CD14-positive monocyte (primary cell): ENCODE measurements around the gene SLC36A2. TPM values are rescaled to one million over a fixed set of nuclear protein-coding genes. Genes with fewer than 3 reads are reported as not detected.

Experiments
- DNase-seq, 3 donors: peaks; one replicate each; pipeline ENCODE4 v3.0.0-alpha.2; 2011 to 2022
- H2AFZ ChIP-seq: 2 replicates; pipeline ENCODE4 v1.6.0; 2012; ENCODE audit warnings: mild to moderate bottlenecking, low read depth, low read length, inconsistent platforms; ENCODE audit not compliant: insufficient read depth, poor library complexity, severe bottlenecking
- H3K27ac ChIP-seq, 2 donors: 1 replicate in 1 of 2; 2 replicates in 1 of 2; pipeline ENCODE4 v1.5.1; 2012 to 2013; ENCODE audit warnings: low read length in 2 of 2, control low read depth in 1 of 2, inconsistent platforms in 1 of 2, low read depth in 1 of 2, mild to moderate bottlenecking in 1 of 2
- H3K27me3 ChIP-seq, 2 donors: one replicate each; pipeline versions ENCODE4 v1.6.0 to v1.6.1; 2011 to 2013; ENCODE audit warnings: low read length in 2 of 2; ENCODE audit not compliant: control insufficient read depth in 2 of 2, insufficient read depth in 2 of 2
- H3K36me3 ChIP-seq, 2 donors: replicated peaks in 1 of 2; 1 replicate in 1 of 2; 2 replicates in 1 of 2; pipeline versions ENCODE4 v1.5.1 to v1.6.1; 2012 to 2013; ENCODE audit warnings: low read length in 2 of 2, control low read depth in 1 of 2, inconsistent platforms in 1 of 2, mild to moderate bottlenecking in 1 of 2; ENCODE audit not compliant: insufficient read depth in 2 of 2, control insufficient read depth in 1 of 2
- H3K4me1 ChIP-seq, 2 donors: 1 replicate in 1 of 2; 2 replicates in 1 of 2; pipeline versions ENCODE4 v1.5.1 to v1.6.1; 2012 to 2013; ENCODE audit warnings: low read length in 2 of 2, control low read depth in 1 of 2, inconsistent platforms in 1 of 2, mild to moderate bottlenecking in 1 of 2, moderate library complexity in 1 of 2; ENCODE audit not compliant: insufficient read depth in 2 of 2, control insufficient read depth in 1 of 2
- H3K4me2 ChIP-seq: replicated peaks from 2 replicates; pipeline ENCODE3; 2012; ENCODE audit warnings: low read length, moderate library complexity, mild to moderate bottlenecking; ENCODE audit not compliant: poor library complexity, severe bottlenecking; ENCODE audit errors: extremely low read depth
- H3K4me3 ChIP-seq, 3 experiments: fragments of 200-600 bp in 1 of 3; sonication (generic) in 1 of 3; replicated peaks in 1 of 3; 1 replicate in 2 of 3; 2 replicates in 1 of 3; pipeline ENCODE4 v1.5.1; 2011 to 2013; ENCODE audit warnings: low read length in 3 of 3, mild to moderate bottlenecking in 3 of 3, control low read depth in 2 of 3, low read depth in 2 of 3, inconsistent platforms in 1 of 3, moderate library complexity in 1 of 3
- H3K79me2 ChIP-seq: 2 replicates; pipeline ENCODE4 v1.6.0; 2012; ENCODE audit warnings: mild to moderate bottlenecking, control low read depth, inconsistent platforms, low read length, moderate library complexity; ENCODE audit not compliant: insufficient read depth
- H3K9ac ChIP-seq: 2 replicates; pipeline ENCODE4 v1.6.0; 2017; ENCODE audit warnings: low read length, mild to moderate bottlenecking; ENCODE audit not compliant: insufficient read depth, poor library complexity, severe bottlenecking
- H3K9me3 ChIP-seq, 2 donors: replicated peaks in 1 of 2; 1 replicate in 1 of 2; 2 replicates in 1 of 2; pipeline versions ENCODE4 v1.5.1 to v1.6.1; 2012 to 2013; ENCODE audit warnings: low read length in 2 of 2, control low read depth in 1 of 2; ENCODE audit not compliant: control insufficient read depth in 1 of 2, insufficient read depth in 1 of 2
- H4K20me1 ChIP-seq: 2 replicates; pipeline ENCODE4 v1.6.0; 2012; ENCODE audit warnings: mild to moderate bottlenecking, low read length, control low read depth, moderate library complexity; ENCODE audit not compliant: insufficient read depth
- H3K27ac Mint-ChIP-seq, 7 donors: one replicate each; pipeline ENCODE4 v1.8.0; 2020; ENCODE audit warnings: mild to moderate bottlenecking in 7 of 7, mixed read lengths in 7 of 7, moderate library complexity in 6 of 7, inconsistent platforms in 2 of 7
- H3K27me3 Mint-ChIP-seq, 3 donors: one replicate each; pipeline ENCODE4 v1.8.0; 2021 to 2022; ENCODE audit warnings: low read depth in 3 of 3, mild to moderate bottlenecking in 3 of 3, mixed read lengths in 3 of 3, moderate library complexity in 3 of 3, inconsistent platforms in 1 of 3
- H3K36me3 Mint-ChIP-seq, 2 donors: one replicate each; pipeline ENCODE4 v1.8.0; 2020; ENCODE audit warnings: mixed read lengths in 2 of 2, inconsistent platforms in 1 of 2, mild to moderate bottlenecking in 1 of 2
- H3K4me1 Mint-ChIP-seq: one replicate; pipeline ENCODE4 v1.8.0; 2020; ENCODE audit warnings: mild to moderate bottlenecking, mixed read lengths
- H3K4me3 Mint-ChIP-seq, 2 donors: one replicate each; pipeline ENCODE4 v1.8.0; 2020; ENCODE audit warnings: mild to moderate bottlenecking in 2 of 2, mixed read lengths in 2 of 2, moderate library complexity in 1 of 2
- H3K9me3 Mint-ChIP-seq, 7 donors: one replicate each; pipeline ENCODE4 v1.8.0; 2020 to 2022; ENCODE audit warnings: mixed read lengths in 7 of 7, mild to moderate bottlenecking in 6 of 7, moderate library complexity in 6 of 7, inconsistent platforms in 2 of 7
- WGBS: methylation state at CpG from one replicate; pipeline ENCODE4 v1.1.5; 2013; ENCODE audit warnings: missing lambda C conversion rate; ENCODE audit not compliant: insufficient coverage; 5-methylcytosine and 5-hydroxymethylcytosine counted together
- intact Hi-C, 2 donors: fragments of 100-400 bp; cut with micrococcal nuclease; formaldehyde crosslinking; loops; one replicate each; pipeline versions ENCODE4 v1.15.0 to v1.15.1; 2023
- polyA plus RNA-seq, 3 donors: library from polyadenylated mRNA; depleted of rRNA in 1 of 3; unstranded in 2 of 3; stranded (reverse) in 1 of 3; fragments of 300-500 nt in 2 of 3; fragments of >200 nt in 1 of 3; fragmentation: Illumina TruSeq in 2 of 3; gene quantifications; 1 replicate in 2 of 3; 2 replicates in 1 of 3; pipeline ENCODE4 v1.2.3, GENCODE V29; 2012 to 2021
- TF ChIP-seq, protein P1 (sequence below): fragments of 200-600 bp; IDR thresholded peaks from one replicate; pipeline ENCODE4 v1.8.0; 2022; ENCODE audit warnings: antibody characterized with exemption, mild to moderate bottlenecking

SLC36A2 gene
- polyA plus RNA-seq, 3 donors = not detected

DNA sequence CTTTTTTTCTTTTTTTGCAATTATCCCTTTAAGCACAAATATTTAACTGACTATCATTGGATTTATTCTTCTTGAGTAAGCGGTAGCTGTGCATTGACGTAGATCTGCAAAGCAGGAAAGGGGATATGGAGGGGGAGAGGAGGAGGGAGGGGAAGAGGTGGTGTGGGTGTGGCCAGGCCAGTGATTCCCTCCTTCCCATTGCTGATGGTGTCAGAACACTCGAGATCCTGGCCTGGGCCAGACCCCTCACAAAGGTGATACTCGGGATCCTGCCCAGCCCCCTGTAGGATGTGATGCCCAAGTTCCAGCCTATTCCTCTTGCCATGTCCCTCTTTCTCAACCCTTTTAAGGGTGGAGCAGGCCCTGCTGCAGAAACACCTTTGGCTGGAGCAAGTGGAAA lies 53.7 kb downstream of the SLC36A2 start:
- Histone ChIP-seq H3K27me3 (no peaks in the 10 kb centered on the region), H3K4me2 (no peak overlapping the region), H3K36me3 (no peaks in the 10 kb centered on the region), H4K20me1 (no peaks in the 10 kb centered on the region), H3K9me3 (peaks cover 10 to 12% of the 10 kb centered on the region in 2 donors), H3K27ac (no peak overlapping the region), H3K9ac (no peak overlapping the region), H3K4me1 (peaks cover 17 to 21% of the 10 kb centered on the region in 2 donors), H3K4me3 (no peak overlapping the region), H3K79me2 (no peaks in the 10 kb centered on the region), H2AFZ (no peak overlapping the region)
- H3K4me1 Mint-ChIP-seq = peaks cover 23% of the 10 kb centered on the region
- no peak for DNase-seq
- TF ChIP-seq, protein P1, sequence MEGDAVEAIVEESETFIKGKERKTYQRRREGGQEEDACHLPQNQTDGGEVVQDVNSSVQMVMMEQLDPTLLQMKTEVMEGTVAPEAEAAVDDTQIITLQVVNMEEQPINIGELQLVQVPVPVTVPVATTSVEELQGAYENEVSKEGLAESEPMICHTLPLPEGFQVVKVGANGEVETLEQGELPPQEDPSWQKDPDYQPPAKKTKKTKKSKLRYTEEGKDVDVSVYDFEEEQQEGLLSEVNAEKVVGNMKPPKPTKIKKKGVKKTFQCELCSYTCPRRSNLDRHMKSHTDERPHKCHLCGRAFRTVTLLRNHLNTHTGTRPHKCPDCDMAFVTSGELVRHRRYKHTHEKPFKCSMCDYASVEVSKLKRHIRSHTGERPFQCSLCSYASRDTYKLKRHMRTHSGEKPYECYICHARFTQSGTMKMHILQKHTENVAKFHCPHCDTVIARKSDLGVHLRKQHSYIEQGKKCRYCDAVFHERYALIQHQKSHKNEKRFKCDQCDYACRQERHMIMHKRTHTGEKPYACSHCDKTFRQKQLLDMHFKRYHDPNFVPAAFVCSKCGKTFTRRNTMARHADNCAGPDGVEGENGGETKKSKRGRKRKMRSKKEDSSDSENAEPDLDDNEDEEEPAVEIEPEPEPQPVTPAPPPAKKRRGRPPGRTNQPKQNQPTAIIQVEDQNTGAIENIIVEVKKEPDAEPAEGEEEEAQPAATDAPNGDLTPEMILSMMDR = no peak
- H3K27ac Mint-ChIP-seq = no peak overlapping the region
- H3K9me3 Mint-ChIP-seq = peaks cover 4 to 16% (median 11%) of the 10 kb centered on the region in 7 donors
- H3K27me3 Mint-ChIP-seq = peaks cover 2 to 5% (median 2%) of the 10 kb centered on the region in 3 donors
- H3K4me3 Mint-ChIP-seq = no peak overlapping the region
- intact Hi-C loops = no loop called here
- WGBS = 60% methylated on average over 2 of the region's 4 CpGs
- H3K36me3 Mint-ChIP-seq = peaks cover 0 to 3% of the 10 kb centered on the region in 2 donors

DNA sequence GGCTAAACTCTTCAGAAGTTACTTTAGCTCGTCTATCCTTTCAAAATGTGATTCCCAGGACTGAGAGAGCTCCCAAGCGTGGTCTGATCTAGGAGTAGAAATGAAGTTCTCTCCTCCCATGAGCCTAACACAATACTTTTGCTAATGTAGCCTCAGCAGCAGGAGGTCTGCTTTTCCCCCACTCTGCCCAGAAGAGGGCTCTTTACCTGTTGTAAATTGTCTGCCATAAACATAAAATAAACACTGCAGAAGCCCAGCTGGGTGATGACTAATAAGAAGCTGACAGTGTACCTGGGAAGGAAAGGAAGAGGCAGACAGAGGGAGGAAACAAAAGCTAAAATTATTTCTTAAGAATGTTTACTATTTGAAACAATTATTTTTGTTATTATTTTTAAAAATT lies 59.2 kb downstream of the SLC36A2 start:
- H3K9me3 Mint-ChIP-seq = peaks cover 4 to 16% (median 11%) of the 10 kb centered on the region in 7 donors
- H3K27ac Mint-ChIP-seq = no peak overlapping the region
- H3K4me3 Mint-ChIP-seq = no peak overlapping the region

More for the DNA sequence above, 59.2 kb downstream of the SLC36A2 start:
- H4K20me1 ChIP-seq = no peaks in the 10 kb centered on the region
- WGBS = no CpG with 5 or more reads among the region's 2 CpGs
- no peak overlapping the region for H3K4me3 ChIP-seq
- H2AFZ ChIP-seq = no peak overlapping the region
- H3K4me2 ChIP-seq = no peak overlapping the region
- TF ChIP-seq, protein P1 = no peak
- DNase-seq = no peak
- H3K9ac ChIP-seq = no peak overlapping the region
- Mint-ChIP-seq H3K27me3 (peaks cover under 1 to 12% (median 3%) of the 10 kb centered on the region in 3 donors), H3K4me1 (no peaks in the 10 kb centered on the region), H3K36me3 (peaks cover 0 to 3% of the 10 kb centered on the region in 2 donors)
- no peak overlapping the region for H3K27ac ChIP-seq
- no peaks in the 10 kb centered on the region for H3K36me3 ChIP-seq
- intact Hi-C loops = no loop called here
- H3K9me3 ChIP-seq = peaks cover 10 to 12% of the 10 kb centered on the region in 2 donors
- H3K79me2 ChIP-seq = no peaks in the 10 kb centered on the region
- H3K27me3 ChIP-seq = no peaks in the 10 kb centered on the region
- H3K4me1 ChIP-seq = no peaks in the 10 kb centered on the region
